Left renal cortex interstitium (tissue), 4 donors: Measurements from ENCODE around the gene KITLG. TPM values are rescaled to one million over a fixed set of nuclear protein-coding genes. Genes with fewer than 3 reads are reported as not detected.
"Not testable (repeated sequence)": the region's sequence is repeated elsewhere in the genome, so short reads cannot be mapped to it uniquely, and the experiment has no call there.

ENCODE experiments used
- DNase-seq, 4 donors: peaks; one replicate each; pipeline ENCODE4 v3.0.0-alpha.2; 2013; ENCODE audit warnings: low read depth in 4 of 4, low spot score in 2 of 4, missing footprints in 1 of 4
- polyA plus RNA-seq, 4 donors: library from polyadenylated mRNA; unstranded; fragments of 120-200 nt; gene quantifications; one replicate each; pipeline ENCODE4 v1.2.1, GENCODE V29; 2013; ENCODE audit not compliant: insufficient read length in 4 of 4

KITLG gene
- polyA plus RNA-seq, 4 donors = 23.2 to 34.4 (median 33.3) TPM

- DNase-seq = no peak
These were observed 2.7 kb downstream of the KITLG start for GRCh38 chr12:88577537-88577936.

DNA sequence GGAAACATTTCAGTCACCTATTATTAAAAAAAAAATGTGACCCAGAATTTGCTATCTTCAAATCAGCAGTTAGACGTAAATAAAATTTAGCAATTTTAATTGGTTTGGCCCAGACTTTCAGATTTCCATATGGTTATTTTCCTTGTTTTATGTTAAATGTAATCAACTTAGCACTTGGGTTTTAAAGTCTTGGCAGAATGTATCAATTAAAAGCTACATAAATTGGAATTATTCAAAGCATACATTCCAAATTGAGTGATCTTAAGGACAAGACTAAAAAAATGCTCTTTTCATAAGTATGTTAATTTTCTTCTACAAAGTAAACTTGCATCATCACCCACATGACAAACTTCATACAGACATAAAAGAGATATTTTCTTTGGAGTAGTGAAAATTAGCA, 3.4 kb downstream of the KITLG start:
- no peak for DNase-seq

DNA sequence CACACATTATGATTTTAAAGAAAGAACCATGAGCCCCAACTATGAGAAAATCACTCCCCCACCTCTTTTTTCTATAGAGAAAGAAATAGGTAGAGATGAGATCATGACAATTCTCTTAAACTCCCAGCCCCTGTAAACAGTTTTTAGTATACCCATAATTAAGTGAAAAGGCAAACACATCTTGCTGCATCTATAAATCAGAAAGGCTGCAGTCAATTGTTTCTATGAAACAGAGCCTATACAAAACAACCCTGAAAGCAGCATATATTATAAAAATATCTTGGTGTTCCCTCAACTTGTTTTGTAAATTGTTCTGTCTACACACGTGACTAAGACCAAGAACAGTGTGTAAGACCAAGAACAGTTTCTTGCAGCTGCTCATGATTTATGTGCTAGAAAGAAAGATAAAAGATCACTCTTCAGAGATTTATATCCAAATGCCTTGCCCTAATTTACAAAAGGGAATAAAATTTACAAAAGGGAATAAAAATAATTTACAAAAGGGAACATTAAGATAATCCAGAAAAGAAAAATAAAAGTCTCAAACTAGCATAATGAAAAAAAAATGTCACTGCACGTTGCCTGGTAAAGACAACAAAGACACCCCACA, 4.8 kb downstream of the KITLG start:
- DNase-seq = no peak

DNA sequence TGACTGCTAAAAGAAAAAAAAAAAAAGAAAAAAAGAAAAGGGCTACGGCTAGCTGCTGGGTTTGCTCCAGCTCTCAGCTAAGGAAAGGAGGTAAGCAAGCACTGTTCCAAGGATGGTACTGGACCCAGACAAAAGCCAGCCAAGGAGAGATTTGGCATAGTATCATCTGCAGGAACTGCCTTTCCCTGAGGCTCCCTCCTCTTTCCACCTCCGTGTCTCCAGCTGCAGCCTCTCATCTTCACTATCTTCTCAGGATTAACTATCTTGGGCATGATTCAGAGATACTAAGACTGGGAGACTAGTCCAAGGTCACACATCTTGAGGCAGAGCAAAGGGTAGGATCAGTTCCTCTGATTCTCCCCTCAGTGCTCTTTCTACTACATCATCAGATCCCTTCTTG, 6.0 kb downstream of the KITLG start:
- DNase-seq = no peak

GRCh38 chr12:88573583-88573982, 6.7 kb downstream of the KITLG start:
- DNase-seq = no peak

GRCh38 chr12:88572781-88573549, 7.3 kb downstream of the KITLG start:
- DNase-seq = no peak

DNA sequence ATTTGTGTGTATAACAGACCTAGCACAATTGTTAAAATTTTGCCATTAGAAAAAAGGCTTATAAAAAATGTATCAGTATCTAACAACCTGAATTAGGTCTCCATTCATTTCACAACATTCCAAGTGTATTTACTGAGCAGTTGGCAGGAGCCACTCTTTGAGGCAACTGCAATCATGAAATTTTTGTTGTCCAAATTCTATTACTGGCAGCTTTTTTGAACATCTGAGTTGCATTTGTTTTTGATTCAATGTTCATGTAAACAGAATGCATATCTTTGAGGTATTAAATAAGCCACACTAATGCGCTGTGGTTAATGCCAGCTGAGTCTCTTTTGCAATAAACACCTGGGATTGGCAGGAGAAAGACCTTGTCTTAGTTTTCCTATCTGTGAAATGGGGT, 8.7 kb downstream of the KITLG start:
- DNase-seq = no peak

DNA sequence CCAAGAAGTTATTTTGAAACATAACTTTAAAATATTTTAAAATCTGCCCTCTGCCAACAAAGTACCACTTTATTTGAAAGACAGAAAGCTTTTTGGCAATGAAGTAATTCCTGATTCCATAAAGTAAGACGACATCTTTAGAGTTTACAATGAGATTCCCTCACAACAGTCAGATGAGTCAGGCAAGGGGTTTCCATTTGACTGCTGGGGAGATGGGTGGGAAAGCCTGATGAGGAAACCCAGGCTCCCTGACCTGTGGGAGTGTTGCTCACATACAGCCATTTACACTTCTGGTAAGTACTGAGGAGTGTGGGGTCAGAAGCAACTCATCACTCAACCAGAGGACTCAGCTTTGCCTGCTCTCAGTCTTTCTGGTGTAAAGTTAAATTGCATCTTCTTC, 10.2 kb downstream of the KITLG start:
- no peak for DNase-seq

- no peak for DNase-seq
These were observed 13.8 kb downstream of the KITLG start for GRCh38 chr12:88566430-88566829.

DNA sequence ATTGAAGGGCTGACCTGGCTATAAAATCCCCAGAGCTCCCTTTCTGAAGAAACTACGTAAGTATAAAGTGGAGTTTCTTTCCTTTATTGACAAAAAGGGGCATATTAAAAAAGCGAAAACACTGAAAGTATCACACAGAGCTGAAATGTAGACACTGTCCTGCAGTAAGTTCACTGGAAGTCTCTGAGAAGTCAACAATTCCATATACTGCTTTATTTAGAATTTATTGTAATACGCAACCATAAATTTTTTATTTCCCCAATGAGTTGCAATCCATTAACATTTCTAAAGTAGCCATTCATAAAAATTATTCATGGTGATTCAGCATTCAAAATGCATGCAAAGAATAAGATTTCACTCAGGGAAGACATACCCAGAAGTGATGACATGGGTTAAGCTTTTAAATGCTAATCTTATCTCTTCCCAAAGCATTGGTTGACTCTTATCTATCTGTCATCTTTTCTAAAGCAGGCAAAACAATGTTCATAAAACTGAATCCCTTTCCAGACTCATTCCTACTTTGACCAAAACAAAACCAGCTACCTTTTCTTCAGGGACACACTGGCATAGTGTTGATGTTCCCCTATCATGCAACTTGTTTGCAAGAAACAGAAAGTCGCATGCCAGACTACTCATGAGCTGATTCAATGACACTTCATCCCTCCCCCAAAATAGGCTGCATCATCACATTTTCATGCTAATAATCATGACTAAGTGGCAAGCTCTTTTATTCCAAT, 17.3 kb downstream of the KITLG start:
- DNase-seq = no peak

DNA sequence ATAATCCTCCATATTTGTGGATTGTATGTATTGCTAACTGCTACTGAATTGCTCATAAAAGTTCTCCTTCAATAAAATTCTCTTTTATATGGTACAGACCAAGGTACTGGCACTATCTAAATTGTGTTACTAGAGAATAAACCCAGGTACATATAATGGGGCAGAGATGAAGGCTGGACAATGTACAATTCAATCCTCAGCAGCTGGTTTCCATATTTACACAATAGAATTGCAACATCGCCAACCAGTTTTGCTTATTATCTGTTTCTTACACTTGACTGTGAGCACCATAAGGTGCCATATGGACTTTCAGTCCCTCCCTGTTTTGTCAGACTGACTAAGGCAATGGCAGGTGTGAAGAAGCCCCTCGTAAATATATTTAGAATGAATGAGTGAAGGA, 18.1 kb downstream of the KITLG start:
- no peak for DNase-seq

DNA sequence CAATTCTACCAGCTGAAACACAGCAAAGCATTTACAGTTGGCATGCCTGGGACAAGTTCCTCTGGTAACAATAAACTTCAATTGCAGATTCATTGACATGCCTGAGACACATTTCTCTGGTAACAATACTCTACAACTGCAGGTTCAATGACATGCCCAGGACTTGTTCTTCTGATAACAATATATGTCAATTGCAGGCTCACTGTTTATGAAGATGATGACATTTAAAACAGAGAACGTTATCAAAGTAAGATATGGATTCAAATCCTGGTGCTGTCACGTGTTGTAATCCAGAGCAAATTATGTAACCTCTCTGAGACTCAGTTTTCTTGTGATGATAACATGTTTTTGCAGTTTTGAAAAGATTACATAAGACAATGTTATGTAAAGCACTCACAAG, 20.5 kb downstream of the KITLG start:
- no peak for DNase-seq

DNA sequence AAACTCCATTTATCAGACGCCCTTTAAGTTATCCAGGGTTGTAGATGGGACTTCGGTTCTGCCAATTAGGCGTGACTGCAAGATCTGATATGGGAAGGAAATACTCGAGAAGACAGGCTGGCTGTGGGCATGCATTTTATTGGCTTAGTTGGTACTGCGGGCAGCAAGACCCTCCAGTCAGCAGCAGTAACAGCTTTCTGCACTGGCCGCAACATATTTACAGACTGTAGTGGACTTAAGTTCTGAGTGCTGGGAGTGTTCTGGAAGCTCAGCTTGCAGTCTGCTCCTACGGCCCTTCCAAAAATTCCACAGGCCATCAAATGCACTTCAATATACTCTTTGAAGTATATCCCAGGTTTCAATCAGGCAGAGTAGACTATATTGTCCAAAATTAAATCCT, 21.1 kb downstream of the KITLG start:
- no peak for DNase-seq

GRCh38 chr12:88558340-88558867, 21.9 kb downstream of the KITLG start:
- no peak for DNase-seq

DNA sequence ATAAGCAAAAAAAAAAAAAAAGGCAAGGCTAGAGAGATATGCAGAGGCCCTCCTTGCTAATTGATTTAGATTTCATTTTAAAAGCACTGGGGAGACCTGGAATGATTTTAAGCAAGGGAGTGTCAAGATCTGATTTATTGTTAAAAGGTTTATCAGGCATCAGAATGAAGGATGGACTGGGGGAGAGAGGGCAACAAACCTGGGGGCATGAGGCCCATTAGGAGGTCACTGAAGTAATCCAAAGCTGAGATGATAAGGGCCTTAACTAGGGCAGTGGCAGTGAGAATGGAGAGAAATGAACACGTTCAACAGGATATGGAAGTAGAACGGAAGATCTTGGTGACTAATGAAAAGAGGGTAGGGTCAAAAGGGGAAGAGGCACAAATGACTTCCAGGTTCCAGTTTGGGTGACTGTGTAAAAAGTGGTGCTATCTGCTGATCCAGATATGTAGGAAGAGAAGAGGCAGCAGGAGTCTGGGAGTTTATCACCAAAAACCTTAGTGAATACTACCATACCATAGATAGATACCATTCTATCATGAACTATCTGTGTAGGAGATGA, 24.0 kb downstream of the KITLG start:
- DNase-seq = no peak

DNA sequence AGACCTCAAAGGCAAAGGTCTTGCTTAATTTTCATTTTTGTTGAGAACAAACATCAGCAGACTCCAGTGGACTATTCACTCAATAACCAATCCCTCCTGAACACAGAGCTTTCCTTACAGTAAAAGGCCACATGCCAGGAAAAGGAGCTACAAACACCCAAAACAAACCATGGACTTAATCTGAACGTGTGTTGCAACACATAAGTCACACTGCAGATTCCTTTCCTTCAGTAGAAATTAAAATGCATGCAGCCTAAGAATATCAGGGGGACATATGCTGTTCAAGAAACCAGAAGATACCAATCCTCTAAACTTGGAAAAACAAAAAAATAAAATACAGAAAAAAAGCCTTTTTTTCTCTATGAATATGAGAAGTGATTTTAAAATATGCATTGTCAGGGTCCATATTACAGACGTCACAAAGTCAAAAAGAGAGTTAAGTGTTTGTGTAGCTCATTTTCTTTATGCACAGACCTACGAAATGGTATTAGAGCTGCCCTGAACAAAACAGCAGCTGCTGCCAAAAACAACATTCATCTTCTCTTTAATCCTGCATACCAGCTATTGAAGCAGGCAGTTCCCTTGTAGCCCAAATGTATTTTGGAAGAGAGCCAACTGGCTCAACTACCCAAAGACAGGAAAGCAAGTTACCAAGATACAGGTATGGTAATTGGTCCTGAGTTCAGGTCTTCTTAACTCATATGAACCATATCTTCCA, 26.2 kb downstream of the KITLG start:
- no peak for DNase-seq

DNA sequence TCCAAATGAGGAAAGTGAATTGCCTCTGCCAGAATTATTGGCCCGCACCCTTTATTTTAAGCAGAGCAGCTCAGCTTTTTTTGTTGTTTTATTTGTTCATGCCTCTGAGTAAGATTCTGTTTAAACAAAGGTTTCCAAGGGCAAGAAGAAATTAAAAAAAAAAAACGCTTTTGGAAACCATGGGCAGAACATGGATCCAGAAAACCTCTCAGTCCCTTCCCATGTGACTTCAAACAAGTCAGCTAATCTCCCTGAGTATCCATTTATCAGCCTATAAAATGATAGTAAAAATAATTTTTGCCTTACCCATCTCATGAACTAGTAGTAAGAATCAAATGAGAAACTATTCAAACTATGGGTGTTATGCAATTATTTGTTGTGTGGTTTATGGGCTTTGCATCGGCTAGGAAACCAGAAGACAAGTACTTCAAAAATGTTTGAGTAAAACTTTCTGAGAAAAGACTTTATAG, 27.6 kb downstream of the KITLG start:
- DNase-seq = no peak

GRCh38 chr12:88549929-88550328, 30.3 kb downstream of the KITLG start:
- no peak for DNase-seq

- not testable (repeated sequence) for DNase-seq
These were observed 32.3 kb downstream of the KITLG start for GRCh38 chr12:88547949-88548348.

GRCh38 chr12:88546853-88547252, 33.4 kb downstream of the KITLG start:
- no peak for DNase-seq
